ENCODE data around the gene NDUFC1. TPM values are rescaled to one million over a fixed set of nuclear protein-coding genes. Genes with fewer than 3 reads are reported as not detected.
A peak's percentile ranks its signal among the peaks of the same experiment; 100 is the strongest.

Gene NDUFC1
- total and polyA plus RNA-seq, 9 of the 15 experiments (the other 6 are each of a cell fraction or from before 2014, with no cell fraction given): 58.9 to 378 (median 120) TPM

DNA sequence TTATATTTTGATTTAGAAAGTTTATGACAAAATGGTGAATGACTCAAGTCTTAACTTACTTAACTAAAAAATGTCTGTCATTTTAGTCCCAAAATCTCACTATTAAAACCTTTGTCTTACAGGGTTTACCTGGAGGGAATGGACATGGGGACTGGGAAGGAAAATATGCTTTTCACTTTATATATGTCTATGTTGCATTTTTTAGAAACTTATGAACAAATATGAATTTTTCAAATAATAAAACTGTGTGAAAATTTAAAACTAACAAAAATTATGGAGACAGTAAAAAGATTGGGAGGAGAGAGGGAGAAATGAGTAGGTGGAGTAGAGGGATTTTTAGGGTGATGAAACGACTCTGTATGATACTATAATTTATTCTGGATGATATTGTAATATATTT, 28.4 kb downstream of the NDUFC1 start:
- 22% methylated on average over 1 of the region's 1 CpG for WGBS (ENCODE audit: insufficient coverage, low coverage, missing lambda C conversion rate)
- in situ Hi-C loops (cut with MboI): no loop called here

DNA sequence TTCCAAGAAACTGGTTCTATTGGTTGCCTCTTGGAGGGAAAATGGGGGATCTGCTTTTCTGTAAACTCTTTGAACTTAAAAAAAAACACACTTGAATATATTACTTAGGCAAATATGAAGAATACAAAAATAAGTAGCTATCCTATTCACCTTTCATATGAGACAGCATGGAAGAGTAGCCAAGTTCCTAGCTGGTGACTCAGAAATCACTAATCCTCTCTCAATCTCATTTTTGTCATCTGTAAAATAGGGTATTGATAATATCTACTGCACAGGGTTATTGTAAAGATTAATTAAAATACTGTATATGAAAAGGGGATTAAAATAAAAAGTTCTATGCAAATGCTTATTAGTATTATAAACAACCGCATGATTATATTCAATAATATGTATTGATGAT, 35.0 kb downstream of the NDUFC1 start:
- no peak for FAIRE-seq
- Histone ChIP-seq H2AFZ (ENCODE audit: low read depth, low read length) (no peak overlapping the region), H3K4me2 (ENCODE audit: insufficient read depth, low read length) (peak overlapping the region; percentile 71; the same call in 1 of the 2 replicates), H4K20me1 (replicated peaks; ENCODE audit: control insufficient read depth, insufficient read depth, low read length) (0 out of 2 replicates have a peak, but pooled peaks cover 6% of the 10 kb centered on the region), H3K4me3 (no peak overlapping the region), H3K4me1 (replicated peaks in 1 of 2; ENCODE audit: control insufficient read depth in 2 of 2, insufficient read depth in 2 of 2, low read length in 2 of 2) (peaks cover 5 to 14% of the 10 kb centered on the region in 2 experiments; a peak in 4 of 5 replicates), H3K36me3 (ENCODE audit: control insufficient read depth, insufficient read depth, low read length) (no peaks in the 10 kb centered on the region), H3K27me3 (ENCODE audit: control insufficient read depth in 2 of 2, insufficient read depth in 2 of 2, low read length in 2 of 2) (no peaks in the 10 kb centered on the region), H3K27ac (ENCODE audit: extremely low read depth, low read depth, low read length) (no peak overlapping the region), H3K9ac (ENCODE audit: insufficient read depth in 1 of 2, low read depth in 2 of 2, low read length in 2 of 2) (no peak overlapping the region), H3K79me2 (ENCODE audit: control insufficient read depth, insufficient read depth, low read length) (no peaks in the 10 kb centered on the region), H3K9me1 (ENCODE audit: control insufficient read depth, insufficient read depth, low read length) (no peaks in the 10 kb centered on the region), H3K9me3 (replicated peaks; ENCODE audit: control insufficient read depth, insufficient read depth, low read depth, low read length) (no peaks in the 10 kb centered on the region)
- ChIA-PET POLR2A (interaction anchor here (0.6 to 1.0 kb wide), 2 partner anchors 14 to 399 kb away, joined by 3 read pairs; no protein-coding TSS in a partner anchor), CTCF (ENCODE audit: low intra/inter-chr PET ratio) (no interaction called here)
- ATAC-seq: no peak
- BruUV-seq (replicated peaks): no TSS peak
- DNase-seq (ENCODE audit: extremely low read depth in 1 of 4, low spot score in 3 of 4): no peak
- in situ Hi-C loops (cut with MboI) (no loop called here), intact Hi-C loops (cut with micrococcal nuclease) (no loop called here)
- WGBS (ENCODE audit: insufficient coverage, low coverage, missing lambda C conversion rate): 100% methylated on average over 1 of the region's 1 CpG
- no peak for TF ChIP-seq CSDE1 (IDR thresholded peaks at IDR 0.05)
- no peak for TF ChIP-seq CEBPZ (IDR thresholded peaks at IDR 0.05; ENCODE audit: borderline replicate concordance, low read depth, low read length)
- TF ChIP-seq ZNF609 (CRISPR knock-in tag; IDR thresholded peaks at IDR 0.05; ENCODE audit: borderline replicate concordance): no peak
- no peak for TF ChIP-seq ZNF232 (CRISPR knock-in tag; IDR thresholded peaks at IDR 0.05)
- TF ChIP-seq ZNF707 (CRISPR knock-in tag; conservative IDR thresholded peaks at IDR 0.05): no peak

More for the DNA sequence above, 28.4 kb downstream of the NDUFC1 start:
- Histone ChIP-seq H3K27me3 (ENCODE audit: control insufficient read depth in 2 of 2, insufficient read depth in 2 of 2, low read length in 2 of 2) (no peaks in the 10 kb centered on the region), H3K36me3 (ENCODE audit: control insufficient read depth, insufficient read depth, low read length) (no peaks in the 10 kb centered on the region), H3K9ac (ENCODE audit: insufficient read depth in 1 of 2, low read depth in 2 of 2, low read length in 2 of 2) (no peak overlapping the region), H4K20me1 (replicated peaks; ENCODE audit: control insufficient read depth, insufficient read depth, low read length) (no peaks in the 10 kb centered on the region), H3K79me2 (ENCODE audit: control insufficient read depth, insufficient read depth, low read length) (no peaks in the 10 kb centered on the region), H3K4me1 (replicated peaks in 1 of 2; ENCODE audit: control insufficient read depth in 2 of 2, insufficient read depth in 2 of 2, low read length in 2 of 2) (no peaks in the 10 kb centered on the region), H3K9me3 (replicated peaks; ENCODE audit: control insufficient read depth, insufficient read depth, low read depth, low read length) (no peaks in the 10 kb centered on the region), H3K4me2 (ENCODE audit: insufficient read depth, low read length) (no peak overlapping the region), H2AFZ (ENCODE audit: low read depth, low read length) (no peak overlapping the region), H3K9me1 (ENCODE audit: control insufficient read depth, insufficient read depth, low read length) (no peaks in the 10 kb centered on the region), H3K27ac (ENCODE audit: extremely low read depth, low read depth, low read length) (no peak overlapping the region), H3K4me3 (no peak overlapping the region)
- ChIA-PET CTCF (ENCODE audit: low intra/inter-chr PET ratio) (no interaction called here), POLR2A (no interaction called here)
- no peak for FAIRE-seq
- ATAC-seq: no peak
- BruUV-seq (replicated peaks): no TSS peak
- intact Hi-C loops (cut with micrococcal nuclease): no loop called here
- TF ChIP-seq ZNF134 (CRISPR knock-in tag; conservative IDR thresholded peaks at IDR 0.05): no peak
- peak; percentile 80 for TF ChIP-seq ZNF316 (IDR thresholded peaks at IDR 0.05)
- TF ChIP-seq MAFG (tag; conservative IDR thresholded peaks at IDR 0.05): peak; percentile 28; the same call in 1 of the 2 replicates
- TF ChIP-seq C11orf30 (IDR thresholded peaks at IDR 0.05; ENCODE audit: low read depth): peak; percentile 64; the same call in 1 of the 2 replicates
- DNase-seq (ENCODE audit: extremely low read depth in 1 of 4, low spot score in 3 of 4): no peak

All from K562 (cell line).